GM18909 (cell line): ENCODE results near the gene ATP8A2.
"Not testable (repeated sequence)": the region's sequence is repeated elsewhere in the genome, so short reads cannot be mapped to it uniquely, and the experiment has no call there.

ENCODE experiments used
- ATAC-seq: cut with Tn5 transposase; IDR thresholded peaks from one replicate; pipeline ENCODE4 v1.9.1; 2021; ENCODE audit warnings: mild to moderate bottlenecking; ENCODE audit not compliant: unreplicated experiment, poor library complexity

The ATP8A2 gene

GRCh38 chr13:25927932-25928331 lies 556.2 kb downstream of the ATP8A2 start:
- no peak for ATAC-seq

GRCh38 chr13:25928941-25929505 lies 557.2 kb downstream of the ATP8A2 start:
- ATAC-seq: no peak

GRCh38 chr13:25929816-25930215 lies 558.0 kb downstream of the ATP8A2 start:
- ATAC-seq: no peak

- ATAC-seq: no peak
Measured at GRCh38 chr13:25930653-25931052, 558.9 kb downstream of the ATP8A2 start.

GRCh38 chr13:25932365-25932764 lies 560.6 kb downstream of the ATP8A2 start:
- ATAC-seq: no peak

GRCh38 chr13:25933520-25933919 lies 561.7 kb downstream of the ATP8A2 start:
- ATAC-seq: no peak

- ATAC-seq: no peak
Measured at GRCh38 chr13:25934127-25934526, 562.4 kb downstream of the ATP8A2 start.

- ATAC-seq: no peak
Measured at GRCh38 chr13:25939961-25940687, 568.4 kb downstream of the ATP8A2 start.

GRCh38 chr13:25943081-25943480 lies 571.3 kb downstream of the ATP8A2 start:
- ATAC-seq: no peak

- ATAC-seq: no peak
Measured at GRCh38 chr13:25943658-25944057, 571.9 kb downstream of the ATP8A2 start.

- ATAC-seq: no peak
Measured at GRCh38 chr13:25945596-25945995, 573.8 kb downstream of the ATP8A2 start.

GRCh38 chr13:25946321-25946720 lies 574.5 kb downstream of the ATP8A2 start:
- ATAC-seq: no peak

GRCh38 chr13:25948910-25949309 lies 577.1 kb downstream of the ATP8A2 start:
- ATAC-seq: no peak

- no peak for ATAC-seq
Measured at GRCh38 chr13:25951831-25952230, 580.1 kb downstream of the ATP8A2 start.

GRCh38 chr13:25954080-25954479 lies 582.3 kb downstream of the ATP8A2 start:
- ATAC-seq: not testable (repeated sequence)

GRCh38 chr13:25954943-25955342 lies 583.2 kb downstream of the ATP8A2 start:
- not testable (repeated sequence) for ATAC-seq

- ATAC-seq: no peak
Measured at GRCh38 chr13:25958986-25959385, 587.2 kb downstream of the ATP8A2 start.

- ATAC-seq: no peak
Measured at GRCh38 chr13:25961294-25961693, 589.5 kb downstream of the ATP8A2 start.

GRCh38 chr13:25963674-25964073 lies 591.9 kb downstream of the ATP8A2 start:
- ATAC-seq: no peak

GRCh38 chr13:25965596-25965995 lies 593.8 kb downstream of the ATP8A2 start:
- ATAC-seq: no peak

- ATAC-seq: no peak
Measured at GRCh38 chr13:25966086-25966485, 594.3 kb downstream of the ATP8A2 start.

- ATAC-seq: no peak
Measured at GRCh38 chr13:25967144-25967543, 595.4 kb downstream of the ATP8A2 start.
